NCI-H1092 (cell line): ENCODE results near the gene KDM5C.

Source experiments
- DNase-seq: peaks from one replicate; lab custom pipeline; 2025; lab: John Stamatoyannopoulos, UW

The KDM5C gene

DNA sequence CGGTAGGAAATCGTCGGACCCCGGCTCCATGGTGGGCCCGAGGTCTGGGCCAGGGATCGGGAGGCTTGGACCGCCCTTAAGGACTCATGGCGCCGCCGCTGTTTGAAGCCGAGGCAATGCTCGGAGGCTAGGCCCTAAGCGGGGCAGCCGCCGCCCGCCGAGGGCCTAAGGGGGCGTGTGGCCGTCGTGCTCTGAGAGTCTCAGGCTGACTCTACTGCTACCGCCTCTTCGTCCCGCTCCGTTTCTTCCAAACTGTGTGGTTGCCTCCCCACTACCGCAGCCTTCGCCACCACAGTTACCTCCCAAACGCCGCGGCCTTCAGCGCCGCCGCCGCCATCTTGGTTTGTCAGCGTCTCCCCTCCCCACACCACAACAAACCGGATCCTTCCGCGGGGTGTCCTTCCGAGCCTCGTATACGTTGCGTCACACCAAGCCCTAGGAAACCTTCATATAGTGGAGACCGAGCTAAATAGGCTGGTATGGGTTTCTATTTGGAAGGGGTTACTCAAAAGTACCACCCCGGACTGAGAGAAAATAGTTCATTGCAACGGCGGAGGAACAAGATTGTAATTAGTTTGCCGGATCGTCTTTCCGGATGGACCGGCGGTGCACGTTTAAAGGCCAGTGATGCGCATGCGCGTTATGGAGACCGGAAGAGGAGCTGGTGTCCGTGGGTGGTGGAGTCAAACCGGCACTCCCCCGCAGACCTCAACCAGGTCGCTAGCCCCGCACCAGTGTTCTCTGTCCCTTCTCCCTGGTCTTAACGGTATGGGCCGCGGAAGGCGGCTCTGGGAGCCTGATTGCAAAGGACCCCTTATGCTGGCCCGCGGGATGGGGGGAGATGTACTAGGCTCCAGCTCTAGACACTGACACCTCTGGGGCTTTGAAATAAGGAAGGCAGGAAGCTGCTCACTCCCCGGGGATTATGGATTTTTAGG lies at the start of gene KDM5C:
TSS of gene KDM5C (minus strand) at position 348 of the 938 bp plus-strand sequence. CDS start at position 30, 318 bp downstream.
- DNase-seq, result peak; percentile 85

DNA sequence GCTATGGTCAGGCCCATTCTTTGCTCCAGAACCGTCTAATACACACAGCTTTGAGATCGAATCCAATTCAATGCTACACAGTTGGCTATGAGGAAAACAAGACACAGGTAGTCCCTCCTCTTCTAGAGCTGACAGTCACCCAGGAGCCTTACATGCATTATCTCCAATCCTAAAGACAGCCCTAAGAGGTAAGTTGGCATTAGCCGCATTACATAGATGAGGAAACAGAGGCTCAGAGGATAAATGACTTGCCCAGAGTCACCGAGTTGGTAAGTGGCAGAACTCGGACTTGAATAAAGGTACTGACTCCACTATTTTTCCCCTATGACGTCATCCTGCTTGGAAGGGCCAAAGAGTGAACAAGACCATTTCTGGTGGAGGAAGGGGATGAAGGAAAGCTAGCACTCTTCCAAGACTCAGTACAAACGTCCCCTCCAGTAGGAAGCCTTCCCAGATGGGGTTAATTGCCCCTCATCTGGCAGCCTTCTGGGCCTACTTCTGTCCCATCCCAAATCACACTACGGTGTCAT lies 47.9 kb upstream of the KDM5C start:
- no peak for DNase-seq

- DNase-seq, result no peak
These were observed 44.6 kb upstream of the KDM5C start for GRCh38 chrX:53269536-53270107.

GRCh38 chrX:53268173-53268572 lies 43.2 kb upstream of the KDM5C start:
- no peak for DNase-seq

GRCh38 chrX:53266914-53267313 lies 41.9 kb upstream of the KDM5C start:
- DNase-seq, result no peak

GRCh38 chrX:53265771-53266574 lies 41.0 kb upstream of the KDM5C start:
- DNase-seq, result no peak

DNA sequence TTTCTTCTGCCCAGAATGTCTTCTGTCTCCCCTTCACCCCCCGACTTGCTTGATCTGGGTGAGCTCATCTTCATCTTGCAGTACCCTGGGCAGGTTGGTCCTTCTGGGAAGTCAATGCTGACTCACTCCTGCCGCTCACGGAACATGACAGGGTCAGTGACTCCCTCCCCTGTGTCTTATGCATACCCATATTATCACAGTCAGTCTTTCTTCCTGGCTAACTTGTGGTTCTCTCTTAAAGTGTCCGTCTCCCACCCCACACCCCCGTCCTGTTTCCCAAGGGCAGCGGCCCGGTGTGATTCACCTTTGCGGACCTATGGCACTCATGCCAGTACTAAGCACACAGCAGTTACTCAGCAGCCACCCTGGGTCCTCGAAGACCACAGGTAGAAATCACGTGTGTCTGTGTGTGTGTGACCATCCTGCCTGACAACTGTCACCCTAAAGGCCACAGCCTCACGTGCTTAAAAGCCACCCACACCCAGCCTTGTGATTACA lies 38.6 kb upstream of the KDM5C start:
- no peak for DNase-seq

- no peak for DNase-seq
These were observed 37.9 kb upstream of the KDM5C start for GRCh38 chrX:53262918-53263394.

DNA sequence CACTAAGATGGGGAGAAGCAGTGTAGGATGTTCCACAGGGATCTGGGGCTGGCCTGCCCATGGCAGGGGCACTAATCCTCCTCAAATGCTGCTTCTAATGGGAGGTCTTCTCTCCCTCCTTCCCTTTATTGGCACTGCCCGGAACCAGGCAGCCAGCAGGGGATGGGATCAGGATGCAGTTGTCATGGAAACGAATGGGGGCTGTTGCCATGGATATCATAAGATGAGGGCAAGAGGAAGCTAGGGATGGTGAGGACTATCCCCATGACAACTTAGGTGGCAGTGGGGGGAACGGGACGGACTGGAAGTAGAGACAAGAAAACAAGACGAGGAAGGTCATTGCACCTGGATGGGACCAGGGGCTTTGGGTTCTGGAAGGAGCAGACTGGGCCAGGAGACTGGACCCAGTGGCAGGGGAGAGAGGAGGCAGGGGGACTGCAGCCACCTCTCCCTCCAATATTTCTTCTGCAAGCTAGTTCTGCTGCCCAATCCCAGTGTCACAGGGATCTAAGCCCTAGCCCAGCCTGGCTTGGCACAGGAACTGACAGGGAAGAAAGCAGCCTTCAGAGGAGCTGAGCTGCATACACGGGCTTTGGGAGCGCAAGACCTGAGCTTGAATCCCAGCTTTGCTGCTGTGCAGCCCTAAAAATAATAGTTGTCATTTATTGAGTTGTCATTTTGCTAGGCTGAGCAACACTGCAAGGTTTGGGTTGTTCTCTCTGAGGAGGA lies 37.3 kb upstream of the KDM5C start:
- no peak for DNase-seq

DNA sequence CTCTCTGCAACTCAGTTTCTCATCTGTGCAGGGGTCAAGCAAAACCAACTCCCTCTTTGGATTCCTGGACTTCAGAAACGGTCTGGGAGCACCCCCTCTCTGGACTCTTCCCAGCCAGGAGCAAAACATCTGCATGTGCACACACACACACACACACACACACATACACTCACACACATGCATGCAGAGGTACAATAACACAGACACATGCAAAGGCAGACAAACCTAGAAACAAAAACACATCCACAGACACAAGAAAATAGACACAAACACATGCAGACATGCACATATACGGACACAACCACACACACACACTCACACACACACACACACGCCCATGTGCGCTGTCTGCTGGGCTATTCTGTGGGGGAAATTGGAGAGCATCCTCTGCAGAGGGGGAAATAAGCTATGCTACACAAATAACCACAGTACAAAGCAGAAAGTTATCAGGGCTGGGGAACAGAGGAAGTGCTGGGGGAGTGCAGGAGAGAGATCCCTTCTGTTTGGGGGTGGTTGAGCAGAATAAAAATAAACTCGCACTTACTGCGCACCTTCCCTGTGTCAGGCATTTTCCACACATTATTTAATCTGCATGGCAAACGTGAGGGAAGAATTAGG lies 36.5 kb upstream of the KDM5C start:
- DNase-seq, result no peak

GRCh38 chrX:53260836-53261235 lies 35.8 kb upstream of the KDM5C start:
- no peak for DNase-seq

- no peak for DNase-seq
These were observed 32.8 kb upstream of the KDM5C start for GRCh38 chrX:53257670-53258423.

DNA sequence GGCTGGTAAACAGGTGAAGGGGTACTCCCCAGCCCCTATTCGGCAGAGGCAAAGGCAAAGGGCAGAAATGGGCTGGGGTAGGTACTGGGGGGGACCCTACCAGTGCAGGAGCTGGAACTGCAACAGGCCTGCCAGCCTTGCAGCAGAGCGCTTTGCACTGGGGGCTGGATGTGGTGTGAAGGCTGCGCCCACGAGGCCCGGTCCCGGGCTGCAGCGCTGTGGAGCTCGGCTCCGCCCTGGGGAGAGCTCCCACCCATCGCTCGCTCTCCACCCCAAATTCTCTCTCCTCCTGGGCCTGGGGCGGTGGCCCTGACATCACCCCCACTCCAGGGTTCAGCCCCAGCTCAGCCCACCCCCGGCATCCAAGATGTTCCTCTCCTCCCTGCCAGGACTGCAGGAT lies 32.2 kb upstream of the KDM5C start:
- no peak for DNase-seq

DNA sequence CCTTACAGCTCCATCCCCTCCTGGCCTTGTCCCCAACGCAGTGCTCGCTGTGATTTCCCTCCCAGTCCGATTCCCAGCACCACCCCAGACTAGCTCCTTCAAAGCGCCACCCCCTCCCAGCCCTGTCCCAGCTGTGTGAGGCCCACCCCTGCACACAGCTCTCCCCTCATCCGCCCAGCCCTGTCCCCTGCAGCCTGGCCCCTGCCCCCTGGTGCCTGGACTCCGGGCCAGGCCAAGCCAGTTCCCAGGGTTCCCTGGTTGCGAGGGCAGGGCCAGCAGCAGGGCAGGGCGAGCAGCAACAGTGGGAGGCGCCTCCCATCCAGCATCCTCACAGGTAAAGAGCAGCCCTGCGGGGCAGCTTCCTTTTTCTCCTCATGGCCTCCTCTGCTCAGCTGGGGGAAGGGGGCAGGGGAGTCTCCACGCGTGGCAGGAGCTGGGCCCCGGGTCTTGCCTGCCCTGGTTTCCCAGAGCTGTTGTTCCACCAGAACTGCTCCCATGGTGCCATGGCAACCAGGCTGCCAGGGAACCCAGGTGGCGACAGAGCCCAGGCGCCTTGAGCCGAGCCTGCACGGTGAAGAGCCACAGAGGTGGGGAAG lies 31.5 kb upstream of the KDM5C start:
- DNase-seq, result peak; percentile 13

GRCh38 chrX:53255738-53256191 lies 30.8 kb upstream of the KDM5C start:
- no peak for DNase-seq

GRCh38 chrX:53254570-53255461 lies 29.8 kb upstream of the KDM5C start:
- DNase-seq, result no peak

GRCh38 chrX:53253293-53254020 lies 28.4 kb upstream of the KDM5C start:
- no peak for DNase-seq

DNA sequence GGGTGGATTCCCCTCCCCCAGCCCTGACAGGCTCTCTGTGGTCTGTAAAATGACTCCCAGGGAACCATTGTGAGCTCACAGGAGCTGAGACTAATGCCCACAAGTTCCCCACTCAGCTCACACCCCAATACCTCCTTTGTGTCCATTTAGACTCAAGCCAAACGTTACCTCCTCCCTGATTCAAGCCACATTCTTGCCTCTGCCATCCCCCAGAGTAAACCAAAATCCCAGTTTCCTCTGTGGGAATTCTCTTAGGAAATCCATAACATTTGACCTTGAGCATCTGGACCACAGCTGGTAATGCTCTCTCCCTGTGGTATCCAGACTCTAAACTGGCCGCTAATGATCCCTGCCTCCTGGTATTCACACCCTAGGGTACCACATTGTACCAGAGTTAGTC lies 26.3 kb upstream of the KDM5C start:
- no peak for DNase-seq
